GM10248 (cell line): ENCODE results near the gene RFTN2.

Experiments used
- CTCF ChIA-PET: fragments of 300-600 bp; sonication (Branson Sonifier 250); formaldehyde crosslinking; extraction: SDS; loops from one replicate; lab custom pipeline; 2021; ENCODE audit warnings: antibody characterized with exemption; lab: Yijun Ruan, JAX
- POLR2A ChIA-PET: fragments of 350-650 bp; sonication (Branson Sonifier 250); formaldehyde crosslinking; extraction: SDS; loops from one replicate; lab custom pipeline; 2020; ENCODE audit warnings: antibody characterized with exemption; lab: Yijun Ruan, JAX
- DNase-seq: peaks from one replicate; pipeline ENCODE4 v3.0.0; 2012; ENCODE audit errors: extremely low spot score
- TF ChIP-seq, protein P1 (sequence below): IDR thresholded peaks from 2 replicates; pipeline ENCODE4 v1.5.1; 2012; ENCODE audit warnings: mild to moderate bottlenecking, low read depth; ENCODE audit errors: extremely low read depth, missing control alignments, control extremely low read depth

The RFTN2 gene

GRCh38 chr2:197674060-197674459 is 1.3 kb downstream of the RFTN2 start:
- CTCF ChIA-PET, result no interaction called here
- no peak for DNase-seq
- TF ChIP-seq, protein P1, sequence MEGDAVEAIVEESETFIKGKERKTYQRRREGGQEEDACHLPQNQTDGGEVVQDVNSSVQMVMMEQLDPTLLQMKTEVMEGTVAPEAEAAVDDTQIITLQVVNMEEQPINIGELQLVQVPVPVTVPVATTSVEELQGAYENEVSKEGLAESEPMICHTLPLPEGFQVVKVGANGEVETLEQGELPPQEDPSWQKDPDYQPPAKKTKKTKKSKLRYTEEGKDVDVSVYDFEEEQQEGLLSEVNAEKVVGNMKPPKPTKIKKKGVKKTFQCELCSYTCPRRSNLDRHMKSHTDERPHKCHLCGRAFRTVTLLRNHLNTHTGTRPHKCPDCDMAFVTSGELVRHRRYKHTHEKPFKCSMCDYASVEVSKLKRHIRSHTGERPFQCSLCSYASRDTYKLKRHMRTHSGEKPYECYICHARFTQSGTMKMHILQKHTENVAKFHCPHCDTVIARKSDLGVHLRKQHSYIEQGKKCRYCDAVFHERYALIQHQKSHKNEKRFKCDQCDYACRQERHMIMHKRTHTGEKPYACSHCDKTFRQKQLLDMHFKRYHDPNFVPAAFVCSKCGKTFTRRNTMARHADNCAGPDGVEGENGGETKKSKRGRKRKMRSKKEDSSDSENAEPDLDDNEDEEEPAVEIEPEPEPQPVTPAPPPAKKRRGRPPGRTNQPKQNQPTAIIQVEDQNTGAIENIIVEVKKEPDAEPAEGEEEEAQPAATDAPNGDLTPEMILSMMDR, result no peak
- POLR2A ChIA-PET, result no interaction called here

DNA sequence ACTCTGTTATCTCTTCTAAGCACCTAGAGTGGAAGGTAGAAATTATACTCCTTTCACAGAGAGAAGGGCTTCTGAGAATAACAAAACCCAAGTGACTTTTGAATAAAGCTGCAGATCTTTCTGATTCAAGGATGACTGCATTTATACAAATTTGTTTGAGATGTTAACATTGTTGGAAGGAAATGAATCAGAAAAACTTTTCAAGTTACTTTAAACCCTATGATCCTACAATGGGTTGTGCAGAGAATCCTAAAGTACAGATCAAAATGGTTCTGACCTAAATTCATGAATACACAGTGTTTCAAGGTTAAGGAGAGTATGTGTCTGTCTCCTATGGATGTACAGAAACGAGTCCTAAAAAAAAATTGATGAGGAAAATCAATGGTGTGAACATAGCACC is 1.8 kb downstream of the RFTN2 start:
- TF ChIP-seq, protein P1, result no peak
- POLR2A ChIA-PET, result no interaction called here
- CTCF ChIA-PET, result no interaction called here
- no peak for DNase-seq

- TF ChIP-seq, protein P1, result no peak
- CTCF ChIA-PET, result no interaction called here
- POLR2A ChIA-PET, result no interaction called here
- no peak for DNase-seq
Measured at GRCh38 chr2:197673106-197673505, 2.3 kb downstream of the RFTN2 start.

- DNase-seq, result no peak
- CTCF ChIA-PET, result interaction anchor here (1.3 kb wide), 1 partner anchor 8 kb away, joined by 3 read pairs; no protein-coding TSS in a partner anchor
- POLR2A ChIA-PET, result no interaction called here
- TF ChIP-seq, protein P1, result no peak
Measured at GRCh38 chr2:197672371-197672893, 3.0 kb downstream of the RFTN2 start.

DNA sequence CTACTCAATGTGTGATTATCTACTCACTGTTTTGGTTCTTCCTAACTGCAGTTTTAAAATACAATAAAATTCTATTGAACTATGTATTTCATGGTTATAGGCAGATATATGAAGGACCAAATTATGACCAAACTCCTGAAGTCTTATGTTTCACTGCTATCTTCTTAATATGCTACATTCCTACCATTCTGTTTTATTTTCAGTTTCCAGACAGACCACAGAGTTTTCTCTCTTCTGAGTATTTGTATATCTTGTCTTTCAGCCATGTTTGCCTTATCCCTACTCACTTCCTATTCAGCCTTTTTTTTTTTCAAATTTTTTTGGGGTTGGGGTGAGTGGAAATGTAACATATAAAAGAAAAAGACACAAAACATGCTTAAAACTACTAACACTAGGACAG is 6.3 kb downstream of the RFTN2 start:
- ChIA-PET CTCF (no interaction called here), POLR2A (no interaction called here)

DNA sequence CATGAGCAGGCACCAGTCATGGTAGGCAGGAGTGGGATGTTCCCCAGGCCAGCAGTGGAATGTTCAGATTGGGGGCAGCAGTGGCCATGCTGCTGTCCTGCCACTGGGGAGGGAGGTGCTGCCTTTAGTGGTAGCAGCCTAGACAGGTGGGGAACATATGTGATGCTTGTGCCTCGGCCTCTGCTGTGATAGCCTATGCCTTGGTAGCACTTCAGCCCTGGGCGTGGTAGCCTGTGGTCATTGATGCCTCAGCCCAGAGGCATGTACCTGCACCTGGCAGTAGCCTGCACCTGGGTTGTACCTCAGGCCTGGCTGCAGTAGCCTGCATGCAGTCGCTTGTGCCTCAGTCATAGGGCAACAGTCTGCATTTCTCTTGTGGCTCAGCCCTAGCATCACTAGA is 7.1 kb downstream of the RFTN2 start:
- DNase-seq, result no peak
- ChIA-PET CTCF (no interaction called here), POLR2A (no interaction called here)
- TF ChIP-seq, protein P1, result no peak

More for the DNA sequence above, 6.3 kb downstream of the RFTN2 start:
- no peak for DNase-seq
- TF ChIP-seq, protein P1, result no peak

GRCh38 chr2:197666277-197666676 is 9.1 kb downstream of the RFTN2 start:
- no peak for DNase-seq
- POLR2A ChIA-PET, result no interaction called here
- TF ChIP-seq, protein P1, result no peak
- CTCF ChIA-PET, result no interaction called here
